H1 (cell line): ENCODE results near the gene DYNC1I1. TPM values are rescaled to one million over a fixed set of nuclear protein-coding genes. Genes with fewer than 3 reads are reported as not detected.

Experiments used
- CTCF ChIA-PET: fragments of 300-600 bp; sonication (Branson Sonifier 250); formaldehyde crosslinking; loops from one replicate; lab custom pipeline; 2021; ENCODE audit not compliant: partially characterized antibody; lab: Charles Lee
- POLR2A ChIA-PET: fragments of 300-600 bp; sonication (Branson Sonifier 250); formaldehyde crosslinking; loops from one replicate; lab custom pipeline; 2021; ENCODE audit warnings: inconsistent platforms; ENCODE audit not compliant: partially characterized antibody; lab: Charles Lee
- DNase-seq, 2 experiments: peaks; one replicate each; pipeline versions ENCODE4 v3.0.0 to v3.0.0-alpha.2; 2010 to 2022; ENCODE audit warnings: low spot score in 2 of 2, low read depth in 1 of 2, mixed read lengths in 1 of 2
- FAIRE-seq: peaks from 2 replicates; lab custom pipeline; 2011; peaks lifted over from hg19 to GRCh38; lab: Jason Lieb, UNC
- H2AFZ ChIP-seq: 2 replicates; pipeline ENCODE4 v1.8.1; 2012; ENCODE audit warnings: low read length, inconsistent platforms
- H2AK5ac ChIP-seq: 2 replicates; pipeline ENCODE4 v1.6.1; 2013; ENCODE audit warnings: low read depth, low read length
- H2BK120ac ChIP-seq: replicated peaks from 2 replicates; pipeline ENCODE3; 2013; ENCODE audit warnings: low read depth, low read length, inconsistent platforms
- H2BK12ac ChIP-seq: 2 replicates; pipeline ENCODE4 v1.6.1; 2013; ENCODE audit warnings: low read depth, low read length
- H2BK15ac ChIP-seq: 2 replicates; pipeline ENCODE4 v1.6.1; 2013; ENCODE audit warnings: low read length
- H2BK20ac ChIP-seq: 2 replicates; pipeline ENCODE4 v1.6.1; 2013; ENCODE audit warnings: low read length
- H2BK5ac ChIP-seq: 2 replicates; pipeline ENCODE4 v1.6.1; 2013; ENCODE audit warnings: low read depth, low read length
- H3K14ac ChIP-seq: 2 replicates; pipeline ENCODE4 v1.6.1; 2013; ENCODE audit warnings: inconsistent platforms; ENCODE audit not compliant: insufficient read length
- H3K18ac ChIP-seq: 2 replicates; pipeline ENCODE4 v1.6.1; 2013; ENCODE audit warnings: low read length; ENCODE audit errors: extremely low read depth
- H3K23ac ChIP-seq: 2 replicates; pipeline ENCODE4 v1.6.1; 2013; ENCODE audit warnings: inconsistent platforms; ENCODE audit not compliant: insufficient read length
- H3K23me2 ChIP-seq: 2 replicates; pipeline ENCODE4 v1.6.1; 2013; ENCODE audit warnings: low read depth, low read length
- H3K27ac ChIP-seq: 2 replicates; pipeline ENCODE4 v1.6.1; 2011; ENCODE audit warnings: low read depth, low read length, inconsistent platforms
- H3K27me3 ChIP-seq, 4 experiments: replicated peaks in 1 of 4; 1 replicate in 1 of 4; 2 replicates in 3 of 4; pipeline versions ENCODE4 v1.6.1 to v1.8.1; 2011 to 2013; ENCODE audit warnings: low read length in 3 of 4, mild to moderate bottlenecking in 3 of 4, inconsistent platforms in 2 of 4, mixed read lengths in 2 of 4, moderate library complexity in 1 of 4; ENCODE audit not compliant: control insufficient read depth in 3 of 4, insufficient read depth in 3 of 4; ENCODE audit errors: extremely low read depth in 1 of 4
- H3K36me3 ChIP-seq, 4 experiments: 2 replicates each; pipeline versions ENCODE4 v1.6.1 to v1.8.1; 2011 to 2013; ENCODE audit warnings: mild to moderate bottlenecking in 4 of 4, low read length in 3 of 4, moderate library complexity in 2 of 4, control low read depth in 1 of 4, inconsistent platforms in 1 of 4; ENCODE audit not compliant: insufficient read depth in 4 of 4, control insufficient read depth in 2 of 4
- H3K4ac ChIP-seq: replicated peaks from 2 replicates; pipeline ENCODE3; 2013; ENCODE audit warnings: low read length, low read depth, mixed read lengths, inconsistent platforms; ENCODE audit not compliant: insufficient read length
- H3K4me1 ChIP-seq, 4 experiments: replicated peaks in 1 of 4; 1 replicate in 1 of 4; 2 replicates in 3 of 4; pipeline versions ENCODE4 v1.6.1 to v1.8.1; 2011 to 2013; ENCODE audit warnings: low read length in 3 of 4, inconsistent platforms in 2 of 4, mixed read lengths in 1 of 4; ENCODE audit not compliant: insufficient read depth in 4 of 4, control insufficient read depth in 3 of 4
- H3K4me2 ChIP-seq, 2 experiments: 2 replicates each; pipeline versions ENCODE4 v1.6.1 to v1.8.1; 2011 to 2013; ENCODE audit warnings: low read depth in 2 of 2, low read length in 2 of 2, control low read depth in 1 of 2, inconsistent platforms in 1 of 2, mild to moderate bottlenecking in 1 of 2; ENCODE audit not compliant: insufficient read depth in 1 of 2
- H3K4me3 ChIP-seq, 4 experiments: fragments of 200-600, 300-600 bp in 1 of 4; sonication (generic), shearing (Covaris generic), sonication (Bioruptor Twin) in 1 of 4; 2 replicates each; pipeline versions ENCODE4 v1.5.1 to v1.8.1; 2011 to 2016; ENCODE audit warnings: low read length in 4 of 4, low read depth in 3 of 4, control low read depth in 2 of 4, inconsistent platforms in 2 of 4, mild to moderate bottlenecking in 2 of 4, mixed read lengths in 1 of 4, moderate library complexity in 1 of 4; ENCODE audit not compliant: insufficient read depth in 2 of 4; ENCODE audit errors: extremely low read depth in 1 of 4
- H3K56ac ChIP-seq: replicated peaks from 2 replicates; pipeline ENCODE3; 2013; ENCODE audit warnings: low read depth, mild to moderate bottlenecking, mixed read lengths, low read length, inconsistent platforms; ENCODE audit not compliant: insufficient read length
- H3K79me1 ChIP-seq: 2 replicates; pipeline ENCODE4 v1.6.1; 2013; ENCODE audit warnings: low read depth, low read length, control low read depth
- H3K79me2 ChIP-seq, 2 experiments: 2 replicates each; pipeline versions ENCODE4 v1.6.1 to v1.8.1; 2012 to 2013; ENCODE audit warnings: low read length in 2 of 2, mild to moderate bottlenecking in 2 of 2, inconsistent platforms in 1 of 2; ENCODE audit not compliant: insufficient read depth in 2 of 2, control insufficient read depth in 1 of 2
- H3K9ac ChIP-seq, 4 experiments: replicated peaks in 1 of 4; 1 replicate in 1 of 4; 2 replicates in 3 of 4; pipeline versions ENCODE4 v1.6.1 to v1.8.1; 2011 to 2013; ENCODE audit warnings: low read depth in 3 of 4, low read length in 3 of 4, control low read depth in 2 of 4, mild to moderate bottlenecking in 2 of 4, moderate library complexity in 2 of 4, inconsistent platforms in 1 of 4; ENCODE audit errors: extremely low read depth in 1 of 4
- H3K9me3 ChIP-seq, 2 experiments: 2 replicates each; pipeline versions ENCODE4 v1.6.1 to v1.8.1; 2012 to 2013; ENCODE audit warnings: mild to moderate bottlenecking in 2 of 2, moderate library complexity in 2 of 2, control low read depth in 1 of 2, inconsistent platforms in 1 of 2, low read depth in 1 of 2, low read length in 1 of 2, mixed read lengths in 1 of 2; ENCODE audit not compliant: insufficient read depth in 2 of 2
- H4K20me1 ChIP-seq, 2 experiments: replicated peaks in 1 of 2; 2 replicates each; pipeline versions ENCODE3 to v1.8.1; 2011 to 2013; ENCODE audit warnings: inconsistent platforms in 2 of 2, low read length in 2 of 2, mild to moderate bottlenecking in 1 of 2; ENCODE audit not compliant: insufficient read depth in 2 of 2, control insufficient read depth in 1 of 2
- H4K5ac ChIP-seq: 2 replicates; pipeline ENCODE4 v1.6.1; 2013; ENCODE audit warnings: low read length, low read depth, mixed read lengths, inconsistent platforms; ENCODE audit not compliant: insufficient read length
- H4K8ac ChIP-seq: 2 replicates; pipeline ENCODE4 v1.8.0; 2013; ENCODE audit warnings: mild to moderate bottlenecking, moderate library complexity, low read length, inconsistent platforms; ENCODE audit not compliant: insufficient read depth; ENCODE audit errors: extremely low read depth
- H4K91ac ChIP-seq: replicated peaks from 2 replicates; pipeline ENCODE3; 2013; ENCODE audit warnings: low read length, mixed read lengths, inconsistent platforms; ENCODE audit not compliant: insufficient read length
- CREB1 ChIP-seq: IDR thresholded peaks from 2 replicates; pipeline ENCODE4 v1.6.1; 2012; ENCODE audit warnings: inconsistent platforms
- JUND ChIP-seq: IDR thresholded peaks from 2 replicates; pipeline ENCODE4 v1.6.1; 2011; ENCODE audit warnings: mild to moderate bottlenecking, improper control_type of control experiment, low read length
- MAFK ChIP-seq: IDR thresholded peaks from 2 replicates; pipeline ENCODE4 v1.6.1; 2012; ENCODE audit warnings: low read depth, mild to moderate bottlenecking, improper control_type of control experiment, low read length
- TAF1 ChIP-seq: IDR thresholded peaks from 2 replicates; pipeline ENCODE4 v1.6.1; 2011; ENCODE audit warnings: mild to moderate bottlenecking, low read depth, low read length
- WGBS, 2 experiments: shearing (Covaris generic) in 1 of 2; methylation state at CpG; one replicate each; pipeline versions ENCODE4 v1.1.6 to v1.1.7; 2013 to 2015; ENCODE audit warnings: low lambda C conversion rate in 2 of 2, mixed read lengths in 2 of 2, inconsistent platforms in 1 of 2, low coverage in 1 of 2, missing lambda C conversion rate in 1 of 2; ENCODE audit not compliant: insufficient replicate concordance in 2 of 2, insufficient coverage in 1 of 2, insufficient read length in 1 of 2; ENCODE audit errors: extremely low coverage in 1 of 2, missing lambda C conversion rate in 1 of 2; 5-methylcytosine and 5-hydroxymethylcytosine counted together
- polyA plus RNA-seq, 7 experiments: library from polyadenylated mRNA; depleted of rRNA in 3 of 7; stranded (reverse) in 5 of 7; unstranded in 2 of 7; fragments of >200 nt in 5 of 7; fragments of 200-250 nt in 2 of 7; gene quantifications; 1 replicate in 5 of 7; 2 replicates in 1 of 7; 4 replicates in 1 of 7; pipeline versions ENCODE4 v1.2.1 to v1.2.3, GENCODE V29; 2011 to 2013; ENCODE audit warnings: missing spikeins in 2 of 7, mixed read lengths in 2 of 7
- total RNA-seq: library from RNA; stranded (reverse); fragmentation: NEBNext Ultra II Directional; extraction: Animal tissue kit (Norgen Biotek cat#: 25700); gene quantifications from 2 replicates; pipeline ENCODE4 v1.2.1, GENCODE V29; 2021

DYNC1I1 gene
- total and polyA plus RNA-seq, 2 of the 8 experiments (the other 6 are each of a cell fraction or from before 2014, with no cell fraction given) = 0.45 to 0.58 TPM

- Histone ChIP-seq H4K8ac (no peak overlapping the region), H3K4ac (no peak overlapping the region), H4K20me1 (no peaks in the 10 kb centered on the region), H2BK12ac (no peak overlapping the region), H3K27me3 (no peaks in the 10 kb centered on the region), H3K4me1 (no peaks in the 10 kb centered on the region), H3K79me1 (no peaks in the 10 kb centered on the region), H3K4me3 (no peak overlapping the region), H3K23me2 (no peaks in the 10 kb centered on the region), H3K14ac (no peak overlapping the region), H2BK15ac (no peak overlapping the region), H3K27ac (no peak overlapping the region), H2AFZ (no peak overlapping the region), H2AK5ac (no peak overlapping the region), H3K23ac (no peak overlapping the region), H2BK20ac (no peak overlapping the region), H2BK5ac (no peak overlapping the region), H3K9me3 (no peaks in the 10 kb centered on the region), H4K91ac (no peak overlapping the region), H3K79me2 (no peaks in the 10 kb centered on the region), H2BK120ac (no peak overlapping the region), H3K56ac (no peak overlapping the region), H3K4me2 (no peak overlapping the region), H4K5ac (no peak overlapping the region), H3K36me3 (no peaks in the 10 kb centered on the region), H3K9ac (no peak overlapping the region), H3K18ac (no peak overlapping the region)
- DNase-seq (no peak), FAIRE-seq (no peak)
- POLR2A ChIA-PET = no interaction called here
- 80% methylated on average over 6 of the region's 6 CpGs; no CpG with 5 or more reads in 1 of the 2 experiments for WGBS, 2 experiments
- CTCF ChIA-PET = interaction anchor here (1.3 to 1.4 kb wide), 4 partner anchors 14 to 91 kb away, joined by 3 to 5 read pairs (median 4); no protein-coding TSS in a partner anchor
- no peak for TF ChIP-seq JUND
- no peak for TF ChIP-seq TAF1
- TF ChIP-seq MAFK = no peak
- TF ChIP-seq CREB1 = no peak
Observed at GRCh38 chr7:95931460-95932232, 159.3 kb downstream of the DYNC1I1 start.
